ENCODE measurements around the gene OBI1.
"Not testable (repeated sequence)": the region's sequence is repeated elsewhere in the genome, so short reads cannot be mapped to it uniquely, and the experiment has no call there.

The OBI1 gene

GRCh38 chr13:78652651-78653050, 6.3 kb downstream of the OBI1 start:
- H3K4me3 ChIP-seq (ENCODE audit: low read depth, low read length): no peak overlapping the region

GRCh38 chr13:78650717-78651083, 8.3 kb downstream of the OBI1 start:
- no peak for DNase-seq (ENCODE audit: low read depth)
- no peak overlapping the region for H3K4me3 ChIP-seq (ENCODE audit: low read depth, low read length)

More at GRCh38 chr13:78652651-78653050, 6.3 kb downstream of the OBI1 start:
- DNase-seq (ENCODE audit: low read depth): no peak

- DNase-seq (ENCODE audit: low read depth): no peak
- no peak overlapping the region for H3K4me3 ChIP-seq (ENCODE audit: low read depth, low read length)
Measured at GRCh38 chr13:78649997-78650716, 8.8 kb downstream of the OBI1 start.

- DNase-seq (ENCODE audit: low read depth); H3K4me3 ChIP-seq (ENCODE audit: low read depth, low read length): not testable (repeated sequence)
Measured at GRCh38 chr13:78647109-78647678, 11.8 kb downstream of the OBI1 start.

- H3K4me3 ChIP-seq (ENCODE audit: low read depth, low read length): no peak overlapping the region
- DNase-seq (ENCODE audit: low read depth): no peak
Measured at GRCh38 chr13:78638216-78638615, 20.7 kb downstream of the OBI1 start.

GRCh38 chr13:78636495-78636894, 22.5 kb downstream of the OBI1 start:
- DNase-seq (ENCODE audit: low read depth): no peak
- H3K4me3 ChIP-seq (ENCODE audit: low read depth, low read length): no peak overlapping the region

GRCh38 chr13:78632996-78633395, 26.0 kb downstream of the OBI1 start:
- no peak overlapping the region for H3K4me3 ChIP-seq (ENCODE audit: low read depth, low read length)
- DNase-seq (ENCODE audit: low read depth): no peak

GRCh38 chr13:78631077-78631476, 27.9 kb downstream of the OBI1 start:
- no peak overlapping the region for H3K4me3 ChIP-seq (ENCODE audit: low read depth, low read length)
- DNase-seq (ENCODE audit: low read depth): no peak

- no peak overlapping the region for H3K4me3 ChIP-seq (ENCODE audit: low read depth, low read length)
- no peak for DNase-seq (ENCODE audit: low read depth)
Measured at GRCh38 chr13:78630511-78630910, 28.4 kb downstream of the OBI1 start.

GRCh38 chr13:78625384-78625783, 33.6 kb downstream of the OBI1 start:
- no peak overlapping the region for H3K4me3 ChIP-seq (ENCODE audit: low read depth, low read length)
- DNase-seq (ENCODE audit: low read depth): no peak

- no peak overlapping the region for H3K4me3 ChIP-seq (ENCODE audit: low read depth, low read length)
- no peak for DNase-seq (ENCODE audit: low read depth)
Measured at GRCh38 chr13:78623132-78623531, 35.8 kb downstream of the OBI1 start.

- no peak for DNase-seq (ENCODE audit: low read depth)
- H3K4me3 ChIP-seq (ENCODE audit: low read depth, low read length): no peak overlapping the region
Measured at GRCh38 chr13:78620936-78621470, 38.0 kb downstream of the OBI1 start.

- no peak for DNase-seq (ENCODE audit: low read depth)
- H3K4me3 ChIP-seq (ENCODE audit: low read depth, low read length): no peak overlapping the region
Measured at GRCh38 chr13:78618411-78618810, 40.5 kb downstream of the OBI1 start.

GRCh38 chr13:78611040-78611439, 47.9 kb downstream of the OBI1 start:
- no peak overlapping the region for H3K4me3 ChIP-seq (ENCODE audit: low read depth, low read length)
- no peak for DNase-seq (ENCODE audit: low read depth)

- no peak overlapping the region for H3K4me3 ChIP-seq (ENCODE audit: low read depth, low read length)
- peak; percentile 11 for DNase-seq (ENCODE audit: low read depth)
Measured at GRCh38 chr13:78610381-78610883, 48.5 kb downstream of the OBI1 start.

- H3K4me3 ChIP-seq (ENCODE audit: low read depth, low read length): peak overlapping the region; percentile 51
- DNase-seq (ENCODE audit: low read depth): no peak
Measured at GRCh38 chr13:78609464-78610205, 49.3 kb downstream of the OBI1 start.

- DNase-seq (ENCODE audit: low read depth): no peak
- H3K4me3 ChIP-seq (ENCODE audit: low read depth, low read length): peak overlapping the region; percentile 51
Measured at GRCh38 chr13:78608688-78609463, 50.1 kb downstream of the OBI1 start.

GRCh38 chr13:78608252-78608687, 50.7 kb downstream of the OBI1 start:
- DNase-seq (ENCODE audit: low read depth): no peak
- H3K4me3 ChIP-seq (ENCODE audit: low read depth, low read length): peak overlapping the region; percentile 51

GRCh38 chr13:78607409-78608251, 51.3 kb downstream of the OBI1 start:
- DNase-seq (ENCODE audit: low read depth): no peak
- H3K4me3 ChIP-seq (ENCODE audit: low read depth, low read length): no peak overlapping the region
